GM23248 (cell line): ENCODE results near the gene ABCG2.

Experiments used
- EZH2 ChIP-seq: fragments of 200-600 bp; sonication (generic); IDR thresholded peaks from 2 replicates; pipeline ENCODE4 v1.6.1; 2018; ENCODE audit warnings: antibody characterized with exemption, mild to moderate bottlenecking; ENCODE audit not compliant: insufficient read depth, poor library complexity, severe bottlenecking
- EZH2phosphoT487 ChIP-seq: fragments of 200-600 bp; sonication (generic); IDR thresholded peaks from 2 replicates; pipeline ENCODE4 v1.6.1; 2018; ENCODE audit warnings: antibody characterized with exemption, moderate library complexity, mild to moderate bottlenecking, low read depth; ENCODE audit not compliant: insufficient read depth

DNA sequence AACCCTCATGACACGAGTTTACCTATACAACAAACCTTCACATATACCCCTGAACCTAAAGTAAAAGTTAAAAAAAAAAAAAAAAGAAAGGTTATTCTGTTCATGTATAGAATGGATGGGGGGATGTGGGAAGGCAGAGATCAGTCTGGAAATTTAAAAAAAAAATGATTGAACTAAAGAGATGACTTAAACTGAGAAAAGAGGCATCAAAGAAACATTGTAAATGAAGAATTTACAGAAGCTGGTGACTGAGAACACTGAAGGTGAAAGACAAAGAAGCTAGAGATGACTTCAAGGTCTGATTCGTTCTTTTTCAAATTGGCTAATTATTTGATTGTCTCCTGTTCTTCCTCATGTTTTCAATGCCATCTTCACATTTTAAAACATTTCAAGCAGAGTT, 12.8 kb upstream of the ABCG2 start:
- no peak for TF ChIP-seq EZH2
- no peak for TF ChIP-seq EZH2phosphoT487
